T-helper 1 cell treated with Interleukin-12 subunit alpha and Interleukin-12 subunit beta and Interleukin-4 antibody, amounts not matched to agents 30 ng/mL and 1 ng/mL, for 36 hours (primary cell): Measurements from ENCODE around the gene RASGRF2. TPM values are rescaled to one million over a fixed set of nuclear protein-coding genes. Genes with fewer than 3 reads are reported as not detected.
"Not testable (repeated sequence)": the region's sequence is repeated elsewhere in the genome, so short reads cannot be mapped to it uniquely, and the experiment has no call there.

Experiments
- intact Hi-C: fragments of 100-400 bp; cut with micrococcal nuclease; formaldehyde crosslinking; loops from one replicate; pipeline ENCODE4 v1.15.1; 2024
- total RNA-seq: library from RNA; stranded (reverse); gene quantifications from 2 replicates; pipeline ENCODE4 v1.2.3, GENCODE V29; 2022

Gene RASGRF2
- total RNA-seq, 1 donor from 2014 or later = 10.8 TPM

DNA sequence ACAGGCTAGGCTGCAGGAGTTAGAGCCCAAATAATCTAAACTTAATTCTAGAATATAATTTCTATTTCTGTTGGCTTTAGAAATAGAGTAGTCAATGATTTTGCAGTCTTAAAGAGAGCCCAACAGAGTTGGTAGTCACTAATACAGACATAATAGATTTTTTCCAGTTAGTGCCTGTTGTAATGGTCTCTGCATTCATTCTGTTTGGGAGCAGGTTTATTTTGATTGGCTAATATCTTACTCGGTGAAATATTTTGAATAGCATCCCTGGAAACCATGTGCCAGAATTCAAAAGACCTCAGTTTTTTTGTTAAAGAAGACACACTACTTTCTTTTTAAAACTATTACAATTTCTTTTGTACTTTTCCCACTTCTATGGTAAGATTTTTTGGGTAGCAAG, 107.2 kb downstream of the RASGRF2 start:
- intact Hi-C loops = no loop called here

DNA sequence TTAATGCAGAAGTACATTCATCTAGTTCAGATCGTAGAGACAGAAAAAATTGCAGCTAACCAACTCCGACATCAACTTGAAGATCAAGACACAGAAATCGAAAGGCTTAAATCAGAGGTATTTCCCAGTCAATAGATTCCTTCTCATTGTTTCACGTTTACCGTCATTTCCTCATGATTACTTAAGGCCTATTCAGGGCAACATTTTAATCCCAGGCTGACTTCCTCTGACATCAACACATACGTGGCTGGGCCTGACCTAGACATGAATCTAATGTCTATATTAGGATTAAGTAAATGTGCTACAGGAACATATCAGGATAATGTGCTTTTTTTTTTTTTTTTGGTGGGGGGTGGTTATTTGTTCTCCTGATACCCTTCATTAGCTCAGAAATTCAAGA, 107.9 kb downstream of the RASGRF2 start:
- intact Hi-C loops = no loop called here

DNA sequence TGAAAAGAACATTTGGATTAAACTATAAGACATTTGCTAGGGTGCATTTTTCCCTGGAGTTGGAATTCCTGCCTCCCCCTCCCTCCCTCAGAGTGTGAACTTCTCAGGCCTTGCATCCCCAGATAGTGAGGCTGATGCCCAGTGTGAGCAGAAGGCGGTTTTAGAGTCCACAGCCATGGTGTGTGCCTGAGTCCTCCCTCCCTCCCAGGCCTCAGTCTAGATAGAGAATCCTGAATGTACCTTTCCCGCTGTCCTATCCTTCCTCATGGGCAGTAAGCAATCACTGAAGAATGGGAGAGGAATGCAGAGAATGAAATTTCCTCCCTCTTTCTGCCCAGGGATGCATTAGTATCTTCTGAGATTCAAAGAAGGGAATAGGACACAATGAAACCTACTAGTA, 108.5 kb downstream of the RASGRF2 start:
- intact Hi-C loops = no loop called here

DNA sequence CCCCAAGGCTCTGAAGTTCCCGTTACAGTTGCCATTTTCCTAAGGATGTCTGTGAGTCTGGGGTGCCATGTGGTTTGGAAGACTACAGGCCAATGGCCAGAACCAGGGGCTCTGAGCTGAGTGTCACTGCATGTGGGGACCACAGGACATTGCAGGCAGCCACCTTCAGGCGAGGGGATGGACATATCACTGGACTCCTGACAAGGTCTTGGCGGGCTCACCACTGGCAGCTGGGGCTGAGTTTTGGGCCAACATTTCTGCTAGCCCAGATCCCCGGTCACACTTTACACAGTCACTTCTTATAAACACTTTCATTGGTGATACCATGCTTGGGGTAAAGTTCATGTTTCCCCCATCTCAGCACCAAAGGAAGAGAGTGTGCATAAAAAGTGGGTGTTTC, 109.8 kb downstream of the RASGRF2 start:
- intact Hi-C loops = no loop called here

DNA sequence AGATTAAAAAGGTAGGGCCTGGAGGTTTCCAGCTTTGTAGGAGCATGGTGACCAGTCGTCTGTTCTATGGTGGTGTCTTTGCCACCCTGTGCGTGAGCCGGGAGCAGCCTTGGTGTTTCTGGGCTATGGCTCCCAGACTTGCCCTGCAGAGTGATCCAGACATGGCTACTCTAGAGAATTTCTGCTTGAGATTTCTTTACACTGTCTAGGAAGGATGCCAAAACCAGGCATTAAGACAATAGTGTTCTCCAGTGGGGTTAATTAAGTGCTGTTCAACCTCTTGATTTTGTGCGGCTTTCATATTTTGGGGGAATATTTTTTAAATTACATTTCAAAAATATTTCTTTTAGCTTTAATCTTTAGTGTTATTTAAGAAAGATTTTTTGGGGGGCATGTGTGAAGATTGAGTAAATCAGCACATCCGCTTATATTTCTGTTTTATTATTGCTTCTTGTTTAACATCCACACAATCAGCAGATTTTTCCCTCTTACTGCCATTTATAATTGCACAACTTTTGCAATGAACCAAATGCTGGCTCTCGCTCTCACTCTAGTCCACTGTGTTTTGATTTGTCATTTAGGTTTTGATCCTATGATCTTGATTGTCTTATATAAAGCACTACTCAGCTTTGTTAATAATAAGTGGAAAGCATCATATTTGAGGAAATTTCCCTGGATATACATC, 110.5 kb downstream of the RASGRF2 start:
- intact Hi-C loops = no loop called here

DNA sequence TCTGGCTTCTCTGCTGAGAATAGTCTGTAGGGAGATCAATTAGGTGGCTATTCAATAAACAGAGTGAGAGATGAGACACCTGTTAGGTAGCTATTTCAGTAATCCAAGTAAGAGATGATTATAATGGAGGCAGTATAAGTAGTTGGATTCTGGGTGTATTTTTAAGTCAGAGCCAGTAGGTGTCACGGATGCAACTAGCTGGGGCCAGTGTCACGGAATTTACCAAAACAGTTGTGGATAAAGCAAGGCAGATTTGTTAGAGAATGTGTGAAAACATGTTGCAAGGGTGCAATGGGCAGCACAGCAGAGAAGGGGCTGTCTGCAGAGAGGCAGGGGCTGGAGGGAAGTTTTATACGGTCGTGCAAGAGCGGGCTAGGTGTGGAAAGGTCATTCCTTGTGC, 114.9 kb downstream of the RASGRF2 start:
- intact Hi-C loops = no loop called here

DNA sequence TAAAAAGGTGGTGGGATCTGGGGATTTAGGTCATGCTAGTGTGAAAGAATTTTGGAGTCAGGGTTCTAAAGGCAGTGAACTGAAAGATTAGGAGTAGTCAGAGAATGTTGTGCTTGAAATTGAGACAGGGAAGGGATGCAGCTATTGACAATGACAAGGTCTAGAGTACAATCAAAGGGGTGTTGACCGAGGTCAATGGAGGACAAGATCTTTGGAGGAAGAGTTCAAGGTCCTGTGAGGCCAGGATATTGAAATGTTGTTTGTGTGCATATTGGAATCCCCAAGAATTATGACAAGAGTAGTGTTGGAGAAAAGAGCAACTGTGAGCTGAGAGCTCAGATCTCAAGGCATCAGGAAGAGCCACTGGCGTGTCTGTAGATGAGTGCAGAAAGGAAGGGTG, 116.9 kb downstream of the RASGRF2 start:
- intact Hi-C loops = no loop called here

DNA sequence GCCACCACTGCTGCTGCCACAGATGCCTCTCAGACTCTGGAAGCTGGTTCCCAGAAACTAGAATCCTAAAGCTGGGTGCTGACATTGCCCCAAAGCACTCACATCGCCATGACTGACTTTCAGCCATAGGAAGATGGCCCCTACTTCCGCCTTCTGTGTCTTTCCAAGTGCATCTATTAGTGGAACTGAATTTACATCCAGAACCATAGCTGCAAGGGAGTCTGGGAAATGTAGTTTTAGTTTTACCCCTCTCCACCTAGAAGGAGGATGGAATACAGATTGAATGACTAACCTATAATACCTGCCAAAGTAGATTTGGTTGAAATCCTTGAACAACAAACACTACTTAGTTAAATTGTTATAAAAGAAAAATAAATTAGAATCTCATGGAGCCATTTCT, 118.8 kb downstream of the RASGRF2 start:
- intact Hi-C loops = no loop called here

DNA sequence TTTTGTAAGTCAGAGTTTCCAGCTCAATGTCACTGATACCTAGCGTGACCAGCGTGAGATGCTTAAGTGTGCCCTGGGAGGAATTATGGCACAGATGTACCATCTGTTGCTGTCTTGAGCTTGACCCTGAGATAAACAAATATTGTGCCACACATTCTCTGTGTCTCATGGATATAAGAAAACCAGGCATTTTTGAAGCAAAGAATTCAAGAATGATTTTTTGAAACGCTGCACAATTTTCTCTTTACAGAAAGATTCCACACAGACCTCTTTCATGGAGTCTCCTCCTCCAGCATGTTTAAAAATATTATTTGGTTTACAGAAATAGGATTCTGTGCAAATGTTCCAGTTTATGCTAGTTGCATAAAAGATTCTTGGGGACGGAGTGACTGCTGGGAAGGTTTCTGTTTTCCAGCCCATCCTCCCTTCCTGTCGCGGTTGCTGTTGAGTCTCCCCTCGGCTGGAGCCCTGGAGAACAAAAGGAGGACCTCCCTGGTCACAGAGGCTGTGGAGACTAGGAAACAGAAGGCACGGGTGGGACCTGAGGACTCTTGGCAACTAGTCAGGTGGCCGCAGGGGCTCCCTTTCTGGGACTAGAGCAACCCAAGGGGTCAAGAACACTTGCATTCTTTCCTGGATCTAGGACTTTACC, 120.8 kb downstream of the RASGRF2 start:
- intact Hi-C loops = no loop called here

DNA sequence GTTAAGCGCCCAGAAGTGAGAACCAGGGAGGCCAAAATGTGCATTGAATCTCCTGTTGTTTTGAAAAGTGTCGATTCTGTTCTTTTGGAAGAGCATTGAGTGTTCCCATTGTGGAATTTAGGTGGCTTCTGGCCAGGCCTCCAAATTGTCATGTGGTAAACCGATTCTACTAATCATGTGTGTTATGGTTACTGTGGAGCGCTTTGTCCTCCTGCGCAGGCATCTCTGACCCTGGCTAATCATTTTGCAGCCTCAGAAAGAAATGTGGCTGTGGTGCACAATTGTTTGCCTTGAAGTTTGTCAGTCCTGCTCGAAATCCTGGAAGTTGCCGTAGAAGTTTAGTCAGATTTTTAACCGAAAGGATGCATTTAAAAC, 121.3 kb downstream of the RASGRF2 start:
- intact Hi-C loops = no loop called here

DNA sequence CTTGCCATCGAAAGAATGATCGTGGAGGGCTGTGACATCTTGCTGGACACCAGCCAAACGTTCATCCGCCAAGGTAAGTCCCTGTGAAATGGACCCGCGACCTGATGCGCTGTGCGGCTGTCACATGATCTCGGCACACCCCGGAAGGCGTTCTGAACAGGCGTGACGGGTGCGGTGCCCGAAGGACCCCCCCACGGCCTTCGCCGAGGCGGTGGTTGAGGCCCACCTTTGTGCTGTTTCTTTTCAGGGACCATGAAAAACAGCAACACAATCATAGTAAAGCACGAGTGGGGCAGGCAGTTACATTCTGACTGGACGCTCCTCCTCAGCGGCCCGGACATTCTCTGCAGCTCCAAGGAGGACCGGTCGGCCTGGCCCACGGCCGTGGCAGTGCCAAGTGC, 126.7 kb downstream of the RASGRF2 start:
- intact Hi-C loops = no loop called here

DNA sequence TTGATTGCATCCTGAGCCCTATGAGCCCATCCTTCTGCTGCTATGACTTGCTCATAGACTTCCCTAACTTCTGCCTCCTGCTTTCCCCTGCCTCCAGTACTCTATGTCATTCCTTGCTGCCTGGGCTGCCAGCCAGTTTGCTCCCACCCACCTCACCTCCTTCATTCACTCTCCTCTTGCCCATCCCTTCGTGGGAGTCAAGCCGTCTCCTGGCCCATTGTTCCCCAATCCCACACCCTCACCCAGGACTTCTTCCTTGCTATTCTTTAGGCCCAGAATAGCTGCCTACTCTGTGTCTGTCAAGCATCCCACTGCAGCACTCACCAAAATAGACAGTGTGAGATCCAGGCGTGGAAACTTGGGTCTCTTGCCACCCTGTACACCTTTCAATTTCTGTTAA, 131.0 kb downstream of the RASGRF2 start:
- intact Hi-C loops = no loop called here

DNA sequence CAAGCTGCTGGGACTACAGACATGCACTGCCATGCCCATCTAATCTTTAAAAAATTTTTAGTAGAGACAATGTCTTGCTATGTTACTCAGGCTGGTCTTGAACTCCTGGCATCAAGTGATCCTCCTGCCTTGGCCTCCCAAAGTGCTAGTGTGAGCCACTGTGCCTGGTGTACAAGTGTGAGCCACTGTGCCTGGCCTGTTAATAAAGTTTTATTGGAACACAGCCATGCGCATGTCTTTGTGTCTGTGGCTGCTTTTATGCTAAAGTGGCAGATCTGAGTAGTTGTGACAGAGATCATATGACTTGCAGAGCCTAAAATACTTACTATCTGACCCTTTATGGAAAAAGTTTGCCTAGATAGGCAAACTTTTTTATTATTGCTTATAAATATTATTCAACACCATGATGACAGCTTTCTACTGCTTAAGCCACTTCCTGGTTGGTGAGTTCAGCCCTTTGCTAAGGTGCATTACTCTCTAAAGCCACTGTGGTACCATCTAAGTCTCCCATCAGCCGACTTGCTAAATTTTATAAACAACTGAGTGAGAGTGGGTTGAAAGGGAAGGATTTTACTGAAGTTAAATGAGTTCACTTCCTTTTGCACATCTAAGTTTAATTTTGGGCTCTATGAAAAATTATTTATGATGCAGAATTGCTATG, 133.5 kb downstream of the RASGRF2 start:
- intact Hi-C loops = no loop called here

DNA sequence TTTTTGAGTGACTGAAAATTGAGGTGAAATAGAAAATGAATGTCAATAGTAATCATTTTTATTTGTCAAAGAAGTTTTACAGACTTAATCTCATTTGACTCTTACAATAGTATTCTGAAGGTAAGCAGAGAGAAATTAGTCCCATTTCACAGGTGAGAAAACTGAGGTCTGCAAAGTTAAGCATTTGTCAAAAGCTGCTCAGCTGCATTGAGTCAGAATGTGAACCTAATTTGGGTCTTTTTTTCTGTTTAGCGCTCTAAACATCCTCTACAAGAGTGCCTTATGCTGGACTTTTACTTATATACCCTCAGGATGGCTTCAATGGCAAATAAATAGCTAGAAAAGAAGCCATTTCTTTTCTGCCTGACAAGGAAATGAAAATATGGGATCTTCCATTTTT, 135.7 kb downstream of the RASGRF2 start:
- intact Hi-C loops = no loop called here

DNA sequence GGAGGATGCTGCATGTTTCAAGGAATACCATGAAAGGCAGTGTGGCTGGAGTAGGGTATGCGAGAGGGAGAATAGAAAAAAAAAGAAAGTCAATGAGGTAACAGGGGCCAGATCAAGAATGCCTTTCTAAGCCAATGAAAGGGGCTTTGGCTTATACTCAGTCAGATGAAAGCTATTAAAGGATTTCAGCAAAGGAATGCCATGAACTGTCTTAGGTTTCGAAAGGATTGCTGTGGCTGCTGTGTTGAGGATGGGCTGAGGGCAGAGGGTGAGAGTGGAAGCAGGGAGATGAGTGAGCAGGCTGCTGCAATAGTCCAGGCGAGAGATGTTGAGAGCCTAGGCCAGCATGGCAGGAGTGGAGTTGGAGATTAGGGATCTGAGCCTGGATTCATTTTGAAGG, 137.6 kb downstream of the RASGRF2 start:
- intact Hi-C loops = no loop called here

DNA sequence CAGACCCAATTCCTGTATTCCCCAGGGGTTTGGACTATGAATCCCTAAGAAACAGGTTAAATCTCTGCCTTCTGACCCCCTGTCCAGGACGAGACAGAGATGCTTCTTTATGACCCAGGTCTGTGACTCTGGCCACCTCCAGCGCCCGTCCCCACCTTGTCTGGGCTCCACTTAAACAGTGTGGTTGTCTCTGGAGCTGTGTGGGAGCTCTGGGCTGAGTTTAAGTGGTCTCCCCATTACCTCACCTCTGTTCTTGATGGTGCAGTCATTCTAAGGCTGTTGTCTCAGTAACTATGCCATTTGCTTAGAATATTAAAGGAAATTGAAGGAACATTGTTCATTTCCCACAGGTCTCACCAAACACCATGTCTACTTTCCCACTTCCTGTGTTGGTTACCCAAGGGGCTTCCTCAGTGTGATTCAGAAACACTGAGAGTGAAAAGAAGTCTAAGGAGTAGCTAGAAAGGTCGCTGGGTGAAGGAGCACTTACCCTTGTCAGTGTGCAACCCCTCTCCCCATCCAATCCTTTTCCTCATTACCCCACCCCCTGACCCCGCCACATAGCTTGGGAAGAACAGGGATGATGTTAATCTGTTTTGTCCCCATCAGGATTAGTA, 145.2 kb downstream of the RASGRF2 start:
- intact Hi-C loops = loop anchor here (5.0 kb wide), 1 partner anchor 623 kb away; no protein-coding TSS in a partner anchor

DNA sequence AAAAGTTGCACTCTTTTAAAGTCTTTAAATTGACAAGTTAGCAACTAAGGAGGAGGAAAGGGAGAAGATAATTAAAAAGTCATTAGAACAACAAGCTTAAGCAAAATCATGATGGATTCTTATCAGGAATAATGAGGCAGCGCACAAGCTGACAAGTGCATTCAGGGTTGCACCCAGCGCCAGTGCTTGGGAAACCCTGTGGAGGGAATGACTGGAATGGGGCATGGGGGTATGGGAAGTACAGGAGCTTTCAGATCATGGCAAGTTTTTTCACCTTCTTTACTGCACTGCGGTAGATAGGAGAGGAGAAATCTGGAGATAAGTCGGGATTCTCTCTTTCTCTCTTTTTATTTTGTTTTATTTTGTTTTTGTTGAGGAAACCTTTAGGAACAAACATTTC, 155.1 kb downstream of the RASGRF2 start:
- intact Hi-C loops = no loop called here

DNA sequence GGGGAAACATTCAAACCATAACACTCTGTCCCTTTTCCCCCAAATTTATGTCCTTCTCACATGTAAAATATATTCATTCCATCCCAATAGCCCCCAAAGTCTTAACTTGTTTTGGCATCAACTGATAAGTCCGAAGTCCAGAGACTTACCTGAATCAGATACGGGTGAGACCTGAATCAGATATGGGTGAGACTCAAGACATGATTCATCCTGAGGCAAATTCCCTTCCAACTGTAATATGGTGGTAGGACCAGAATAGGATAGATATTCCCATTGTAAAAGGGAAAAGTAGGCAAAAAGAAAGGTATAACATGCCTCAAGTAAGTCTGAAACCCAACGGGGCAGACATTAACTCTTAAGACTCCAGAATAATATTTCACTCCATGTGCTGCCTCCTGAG, 157.4 kb downstream of the RASGRF2 start:
- intact Hi-C loops = no loop called here

DNA sequence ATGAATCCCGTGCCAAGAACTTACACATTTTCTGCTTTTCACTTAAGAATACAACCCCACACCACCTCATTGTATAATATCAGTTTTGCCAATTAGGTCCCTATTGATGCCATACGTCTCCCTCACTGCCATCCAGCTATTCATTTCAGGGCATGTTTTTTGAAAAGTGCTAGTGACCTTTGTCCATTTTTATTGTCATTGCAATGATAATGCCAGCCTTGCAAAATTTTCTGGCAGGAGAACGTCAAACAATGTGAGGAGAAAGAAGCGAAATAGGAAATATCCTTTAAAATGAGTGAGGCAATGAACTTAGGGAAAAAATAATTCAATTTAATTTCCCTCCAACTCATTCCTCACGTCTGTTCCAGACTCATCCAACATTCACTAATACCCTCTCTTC, 161.1 kb downstream of the RASGRF2 start:
- intact Hi-C loops = no loop called here

DNA sequence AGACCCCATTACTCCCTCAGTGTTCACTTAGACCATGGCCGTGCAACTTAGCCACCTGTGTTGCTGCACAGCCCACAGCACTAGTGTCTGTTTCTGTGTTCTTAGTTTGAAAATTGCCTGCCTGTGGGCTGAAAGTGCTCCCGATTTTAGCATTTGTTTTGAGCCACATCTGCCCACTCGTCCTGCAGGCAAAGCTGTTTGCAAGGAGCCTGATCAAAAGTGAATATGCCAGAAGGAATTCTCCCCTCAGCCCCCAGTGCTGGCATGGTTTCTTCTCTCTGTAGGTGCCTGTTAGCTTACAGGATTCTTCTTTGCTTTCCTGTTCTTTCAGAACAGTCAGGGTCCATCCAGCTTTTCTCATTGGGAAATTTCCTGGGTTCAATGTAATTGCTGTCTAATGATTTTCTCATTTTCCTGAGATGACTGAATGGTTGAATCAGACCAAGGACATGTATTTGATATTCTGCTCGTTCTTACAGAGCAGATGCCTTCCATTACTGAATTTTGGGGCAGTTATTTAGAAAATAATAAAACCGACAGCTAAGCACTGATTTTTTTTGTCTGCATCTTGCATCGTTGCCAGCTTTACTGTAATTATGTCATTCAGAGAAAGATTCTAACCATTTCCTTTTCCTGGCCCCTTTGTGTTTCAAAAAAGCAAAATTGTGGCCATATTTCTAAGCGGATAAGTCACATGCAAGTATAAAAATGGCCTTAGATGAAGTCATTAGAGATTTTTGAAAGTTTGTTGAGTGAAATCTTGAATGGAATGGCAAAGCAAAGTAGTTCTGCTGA, 161.9 kb downstream of the RASGRF2 start:
- intact Hi-C loops = no loop called here

DNA sequence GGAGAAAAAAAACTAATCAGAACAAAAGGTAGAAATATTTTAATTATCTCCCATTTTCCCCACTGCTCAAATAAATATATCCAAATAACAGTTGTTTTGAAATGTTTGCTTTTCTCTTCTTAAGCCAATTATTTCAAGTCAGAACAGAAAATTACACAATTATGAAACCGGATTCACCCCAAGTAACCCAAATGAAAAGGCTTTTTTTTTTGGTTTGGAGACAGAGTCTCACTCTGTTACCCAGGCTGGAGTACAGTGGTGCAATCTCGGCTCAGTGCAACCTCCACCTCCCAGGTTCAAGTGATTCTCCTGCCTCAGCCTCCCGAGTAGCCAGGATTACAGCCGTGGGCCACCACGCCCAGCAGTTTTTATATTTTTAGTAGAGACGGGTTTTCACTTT, 164.5 kb downstream of the RASGRF2 start:
- intact Hi-C loops = not testable (repeated sequence)

DNA sequence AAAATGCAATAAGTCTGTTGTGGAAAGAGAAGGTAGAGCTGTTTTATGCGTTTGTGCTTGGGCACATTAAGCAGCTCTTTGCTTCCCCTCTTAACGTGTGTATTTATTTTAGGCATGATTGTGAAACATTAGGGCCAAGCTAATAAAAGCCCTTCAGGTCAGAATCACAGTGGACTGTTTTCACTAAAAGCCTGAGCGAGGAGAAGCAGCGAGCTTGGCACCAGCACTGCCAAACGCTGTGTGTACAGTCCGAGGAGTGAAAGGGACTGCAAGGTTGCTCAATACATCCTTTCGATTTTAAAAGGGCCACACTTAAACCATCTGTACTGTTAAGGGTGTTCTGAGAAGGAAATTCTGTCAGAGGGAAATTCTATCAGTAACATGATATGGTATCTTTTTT, 165.8 kb downstream of the RASGRF2 start:
- intact Hi-C loops = no loop called here
